Measurements from ENCODE around the gene RIN3.

GRCh38 chr14:92726933-92727262 lies 213.3 kb downstream of the RIN3 start:
- no peak for TF ChIP-seq FOXM1 (IDR thresholded peaks at IDR 0.05; ENCODE audit: borderline replicate concordance)
- no peak for TF ChIP-seq FOXA1 (IDR thresholded peaks at IDR 0.05)
- TF ChIP-seq HDGF (IDR thresholded peaks at IDR 0.05; ENCODE audit: borderline replicate concordance): no peak
- TF ChIP-seq PKNOX1 (IDR thresholded peaks at IDR 0.05): no peak
- no peak for TF ChIP-seq FOXK2 (IDR thresholded peaks at IDR 0.05)
